GM23248 (cell line): Measurements from ENCODE around the gene STYK1.

ENCODE experiments used
- EZH2 ChIP-seq: fragments of 200-600 bp; sonication (generic); IDR thresholded peaks from 2 replicates; pipeline ENCODE4 v1.6.1; 2018; ENCODE audit warnings: antibody characterized with exemption, mild to moderate bottlenecking; ENCODE audit not compliant: insufficient read depth, poor library complexity, severe bottlenecking
- EZH2phosphoT487 ChIP-seq: fragments of 200-600 bp; sonication (generic); IDR thresholded peaks from 2 replicates; pipeline ENCODE4 v1.6.1; 2018; ENCODE audit warnings: antibody characterized with exemption, moderate library complexity, mild to moderate bottlenecking, low read depth; ENCODE audit not compliant: insufficient read depth

- TF ChIP-seq EZH2, result no peak
- no peak for TF ChIP-seq EZH2phosphoT487
Measured at GRCh38 chr12:10722502-10722904, 48.7 kb upstream of the STYK1 start.
